ENCODE results near the gene KCNIP1. TPM values are rescaled to one million over a fixed set of nuclear protein-coding genes. Genes with fewer than 3 reads are reported as not detected.

Gene KCNIP1
- total and polyA plus RNA-seq, 10 of the 15 experiments (the other 5 are each of a cell fraction or from before 2014, with no cell fraction given) = not detected

GRCh38 chr5:170504616-170505266 lies 921 bp downstream of the KCNIP1 start (continued):
- TF ChIP-seq BHLHE40 (IDR thresholded peaks at IDR 0.05; ENCODE audit: borderline replicate concordance in 1 of 2, low read depth in 2 of 2, low read length in 1 of 2) = no peak
- TF ChIP-seq GABPA (IDR thresholded peaks at IDR 0.05; ENCODE audit: low read depth) = no peak
- no peak for TF ChIP-seq SREBF2 (IDR thresholded peaks at IDR 0.05; ENCODE audit: low read length)
- TF ChIP-seq USF2 (IDR thresholded peaks at IDR 0.05; ENCODE audit: borderline replicate concordance, low read depth, low read length) = no peak
- no peak for TF ChIP-seq HDGF (IDR thresholded peaks at IDR 0.05)
- TF ChIP-seq ZZZ3 (IDR thresholded peaks at IDR 0.05; ENCODE audit: control insufficient read depth, insufficient read length, low read depth) = no peak
- no peak for TF ChIP-seq DPF2 (IDR thresholded peaks at IDR 0.05)
- no peak for TF ChIP-seq MLLT1 (IDR thresholded peaks at IDR 0.05)
- TF ChIP-seq SMARCA5 (IDR thresholded peaks at IDR 0.05) = no peak
- no peak for TF ChIP-seq NBN (IDR thresholded peaks at IDR 0.05)
- TF ChIP-seq BRCA1 (IDR thresholded peaks at IDR 0.05; ENCODE audit: low read depth, low read length) = no peak
- no peak for TF ChIP-seq CEBPB (IDR thresholded peaks at IDR 0.05; ENCODE audit: borderline replicate concordance in 1 of 2, low read depth in 2 of 2, low read length in 2 of 2)

- intact Hi-C loops (cut with micrococcal nuclease; ENCODE audit: unreplicated experiment) = loop anchor here (5.0 kb wide), 1 partner anchor 114 kb away; no protein-coding TSS in a partner anchor
- RAD21 ChIA-PET (ENCODE audit: unreplicated experiment) = no interaction called here
- no TSS peak for BruUV-seq (replicated peaks)
- H3K4me3 ChIP-seq = no peak overlapping the region
- no peak overlapping the region for H3K4me2 ChIP-seq (ENCODE audit: control insufficient read depth, insufficient read depth)
- in situ Hi-C loops (cut with MboI) = no loop called here
- FAIRE-seq (no peak), DNase-seq (ENCODE audit: low read depth, low spot score) (no peak), ATAC-seq (peak; percentile 45)
- H3K36me3 ChIP-seq (ENCODE audit: control insufficient read depth in 2 of 2, insufficient read depth in 2 of 2, low read length in 1 of 2) = no peaks in the 10 kb centered on the region
- peaks cover 12 to 17% of the 10 kb centered on the region in 2 experiments for H3K27me3 ChIP-seq (replicated peaks in 1 of 2; ENCODE audit: control insufficient read depth in 2 of 2, insufficient read depth in 2 of 2, low read length in 1 of 2)
- no peaks in the 10 kb centered on the region for H3K4me1 ChIP-seq (ENCODE audit: control insufficient read depth, insufficient read depth, low read length)
- TF ChIP-seq JUNB (IDR thresholded peaks at IDR 0.05) (peak; percentile 55; the same call in 1 of the 2 replicates), NR2C1 (IDR thresholded peaks at IDR 0.05) (no peak), RAD21 (IDR thresholded peaks at IDR 0.05; ENCODE audit: insufficient read depth, low read depth, low read length) (no peak), PAX5 (IDR thresholded peaks at IDR 0.05; ENCODE audit: borderline replicate concordance, low read depth, low read length) (peak; percentile 44; the same call in 1 of the 2 replicates), HDAC2 (IDR thresholded peaks at IDR 0.05) (no peak)
- POLR2A ChIA-PET = no interaction called here
- no peak overlapping the region for H2AFZ ChIP-seq (ENCODE audit: control insufficient read depth, low read depth, low read length)
- no peak overlapping the region for H3K27ac ChIP-seq (ENCODE audit: control insufficient read depth, insufficient read depth)
- SMC1A ChIA-PET (ENCODE audit: uncharacterized antibody, unreplicated experiment) = no interaction called here
- 0% methylated on average over 5 of the region's 5 CpGs for WGBS (ENCODE audit: insufficient coverage, insufficient replicate concordance, low lambda C conversion rate, missing lambda C conversion rate)
- no peaks in the 10 kb centered on the region for H3K79me2 ChIP-seq (ENCODE audit: control insufficient read depth, insufficient read depth, low read length)
- CTCF ChIA-PET = no interaction called here
- H3K9ac ChIP-seq (ENCODE audit: control insufficient read depth, insufficient read depth, low read length) = no peak overlapping the region
- H3K9me3 ChIP-seq (replicated peaks; ENCODE audit: control insufficient read depth, insufficient read depth, low read length) = no peaks in the 10 kb centered on the region
- H4K20me1 ChIP-seq (ENCODE audit: control insufficient read depth, insufficient read depth) = no peaks in the 10 kb centered on the region
Observed at GRCh38 chr5:170508036-170508435, 4.2 kb downstream of the KCNIP1 start.

Data from GM12878 (cell line).